Measurements from ENCODE around the gene TRIM63.

- TF ChIP-seq RFX1 (IDR thresholded peaks at IDR 0.05), result no peak
- TF ChIP-seq TAF1 (CRISPR knock-in tag; IDR thresholded peaks at IDR 0.05), result no peak
- TF ChIP-seq KAT7 (CRISPR knock-in tag; IDR thresholded peaks at IDR 0.05; ENCODE audit: borderline replicate concordance), result no peak
Measured at GRCh38 chr1:26046246-26047095, 21.0 kb downstream of the TRIM63 start.
